ENCODE results near the gene LAMC3.

The LAMC3 gene

GRCh38 chr9:131013015-131013755 lies 4.2 kb downstream of the LAMC3 start:
- DNase-seq = no peak

GRCh38 chr9:131013771-131014676 lies 5.0 kb downstream of the LAMC3 start:
- no peak for DNase-seq

- no peak for DNase-seq
Measured at GRCh38 chr9:131015112-131015511, 6.1 kb downstream of the LAMC3 start.

GRCh38 chr9:131015876-131016397 lies 7.0 kb downstream of the LAMC3 start:
- DNase-seq = no peak

- no peak for DNase-seq
Measured at GRCh38 chr9:131017067-131017466, 8.1 kb downstream of the LAMC3 start.

GRCh38 chr9:131018621-131019020 lies 9.6 kb downstream of the LAMC3 start:
- DNase-seq = no peak

- DNase-seq = no peak
Measured at GRCh38 chr9:131019388-131020239, 10.6 kb downstream of the LAMC3 start.

GRCh38 chr9:131020388-131020787 lies 11.4 kb downstream of the LAMC3 start:
- no peak for DNase-seq

GRCh38 chr9:131020862-131021261 lies 11.9 kb downstream of the LAMC3 start:
- no peak for DNase-seq

- DNase-seq = no peak
Measured at GRCh38 chr9:131021785-131022184, 12.8 kb downstream of the LAMC3 start.

GRCh38 chr9:131024978-131025868 lies 16.2 kb downstream of the LAMC3 start:
- no peak for DNase-seq

GRCh38 chr9:131025953-131026858 lies 17.2 kb downstream of the LAMC3 start:
- no peak for DNase-seq

GRCh38 chr9:131027048-131027871 lies 18.3 kb downstream of the LAMC3 start:
- no peak for DNase-seq

- no peak for DNase-seq
Measured at GRCh38 chr9:131027872-131028179, 18.9 kb downstream of the LAMC3 start.

- DNase-seq = no peak
Measured at GRCh38 chr9:131028221-131028884, 19.4 kb downstream of the LAMC3 start.

GRCh38 chr9:131028931-131029573 lies 20.1 kb downstream of the LAMC3 start:
- no peak for DNase-seq

GRCh38 chr9:131029574-131029952 lies 20.6 kb downstream of the LAMC3 start:
- no peak for DNase-seq

- no peak for DNase-seq
Measured at GRCh38 chr9:131030239-131031004, 21.4 kb downstream of the LAMC3 start.

Measured in activated CD4-positive, CD25-positive, alpha-beta regulatory T cell treated with anti-CD3 and anti-CD28 coated beads, Interleukin-2, amount 50 U/mL, for 72 hours (primary cell).